SK-N-SH (cell line): Measurements from ENCODE around the gene SLC16A10.

ENCODE experiments used
- CHD2 ChIP-seq: fragments of 150-350 bp; IDR thresholded peaks from 2 replicates; pipeline ENCODE4 v1.6.1; 2018; ENCODE audit warnings: low read length; ENCODE audit not compliant: partially characterized antibody
- CTCF ChIP-seq: fragments of 200-600 bp; sonication (generic); IDR thresholded peaks from 2 replicates; pipeline ENCODE4 v1.6.1; 2017; ENCODE audit warnings: antibody characterized with exemption, mild to moderate bottlenecking, moderate library complexity
- EP300 ChIP-seq, 2 experiments: IDR thresholded peaks; 2 replicates each; pipeline versions ENCODE4 v1.4.0 to v1.6.1; 2012; ENCODE audit warnings: borderline replicate concordance in 1 of 2, low read depth in 1 of 2, low read length in 1 of 2
- EZH2phosphoT487 ChIP-seq: fragments of 200-600 bp; sonication (generic); IDR thresholded peaks from 2 replicates; pipeline ENCODE4 v1.6.1; 2017; ENCODE audit warnings: low read depth, mixed run types, mild to moderate bottlenecking, antibody characterized with exemption, moderate library complexity, borderline replicate concordance
- JUND ChIP-seq: IDR thresholded peaks from 2 replicates; pipeline ENCODE4 v1.4.0; 2012
- MXI1 ChIP-seq: IDR thresholded peaks from 2 replicates; pipeline ENCODE4 v1.6.1; 2012; ENCODE audit warnings: mild to moderate bottlenecking, low read depth, low read length, improper control_type of control experiment
- POLR2AphosphoS5 ChIP-seq: IDR thresholded peaks from 2 replicates; pipeline ENCODE4 v1.6.1; 2012; ENCODE audit warnings: low read depth, low read length
- REST ChIP-seq: IDR thresholded peaks from 2 replicates; pipeline ENCODE4 v1.6.1; 2012; ENCODE audit warnings: mild to moderate bottlenecking, low read depth, low read length, moderate library complexity
- YY1 ChIP-seq: IDR thresholded peaks from 2 replicates; pipeline ENCODE4 v1.4.0; 2012; ENCODE audit warnings: low read depth, mild to moderate bottlenecking
- ZBTB33 ChIP-seq: IDR thresholded peaks from 2 replicates; pipeline ENCODE4 v1.4.0; 2012; ENCODE audit warnings: low read depth, borderline replicate concordance
- TF ChIP-seq, protein P1 (sequence below): IDR thresholded peaks from 2 replicates; pipeline ENCODE4 v1.4.0; 2012; ENCODE audit warnings: low read depth
- TF ChIP-seq, protein P2 (sequence below): IDR thresholded peaks from 2 replicates; pipeline ENCODE4 v1.4.0; 2012; ENCODE audit warnings: low read depth, borderline replicate concordance

DNA sequence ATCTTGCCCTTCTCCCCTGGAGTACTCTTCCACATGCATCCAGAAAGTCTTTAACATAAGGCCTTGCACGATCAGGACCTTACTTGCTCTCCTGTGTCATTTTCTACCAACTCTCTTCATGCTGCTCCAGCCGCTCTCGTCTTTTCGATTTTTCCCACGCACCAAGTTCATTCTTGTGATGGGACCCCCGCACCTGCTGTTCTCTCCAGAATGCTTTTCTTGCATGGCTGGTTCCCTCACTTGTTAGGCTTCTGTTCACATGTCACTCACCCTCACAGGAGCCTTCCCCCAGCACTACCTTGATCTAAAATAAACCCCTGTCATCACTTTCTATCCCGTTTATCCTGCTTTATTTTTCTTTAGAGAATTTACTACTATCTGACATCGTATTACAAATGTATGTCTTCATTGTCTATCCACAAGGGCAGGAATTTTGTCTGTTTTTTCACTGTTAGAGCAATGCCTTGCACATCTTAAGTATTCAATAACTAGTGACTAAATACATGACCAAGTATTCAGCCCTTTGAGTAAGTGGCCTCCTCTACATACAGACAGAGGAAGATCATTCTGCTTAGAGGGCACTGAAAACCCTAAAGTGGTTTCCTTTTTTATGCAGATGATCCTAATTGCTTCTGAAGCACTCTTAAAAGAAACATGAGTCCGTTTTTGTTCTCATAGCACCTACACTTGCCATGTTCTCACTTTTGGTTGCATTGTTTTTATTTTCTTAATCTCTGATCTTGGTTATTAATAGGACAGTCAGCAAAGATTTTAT lies 166.9 kb downstream of the SLC16A10 start:
- TF ChIP-seq EP300 (IDR thresholded peaks at IDR 0.05; ENCODE audit: borderline replicate concordance in 1 of 2, low read depth in 1 of 2, low read length in 1 of 2), result no peak
- TF ChIP-seq CTCF, result no peak
- no peak for TF ChIP-seq ZBTB33
- TF ChIP-seq, protein P1, sequence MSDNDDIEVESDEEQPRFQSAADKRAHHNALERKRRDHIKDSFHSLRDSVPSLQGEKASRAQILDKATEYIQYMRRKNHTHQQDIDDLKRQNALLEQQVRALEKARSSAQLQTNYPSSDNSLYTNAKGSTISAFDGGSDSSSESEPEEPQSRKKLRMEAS, result no peak
- TF ChIP-seq YY1, result no peak
- no peak for TF ChIP-seq EZH2phosphoT487
- TF ChIP-seq, protein P2, sequence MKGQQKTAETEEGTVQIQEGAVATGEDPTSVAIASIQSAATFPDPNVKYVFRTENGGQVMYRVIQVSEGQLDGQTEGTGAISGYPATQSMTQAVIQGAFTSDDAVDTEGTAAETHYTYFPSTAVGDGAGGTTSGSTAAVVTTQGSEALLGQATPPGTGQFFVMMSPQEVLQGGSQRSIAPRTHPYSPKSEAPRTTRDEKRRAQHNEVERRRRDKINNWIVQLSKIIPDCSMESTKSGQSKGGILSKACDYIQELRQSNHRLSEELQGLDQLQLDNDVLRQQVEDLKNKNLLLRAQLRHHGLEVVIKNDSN, result no peak
- no peak for TF ChIP-seq CHD2
- TF ChIP-seq REST, result no peak
- TF ChIP-seq MXI1, result no peak
- TF ChIP-seq POLR2AphosphoS5, result no peak
- no peak for TF ChIP-seq JUND
